ENCODE results near the gene MRGPRX4.
"Not testable (repeated sequence)": the region's sequence is repeated elsewhere in the genome, so short reads cannot be mapped to it uniquely, and the experiment has no call there.

The MRGPRX4 gene

DNA sequence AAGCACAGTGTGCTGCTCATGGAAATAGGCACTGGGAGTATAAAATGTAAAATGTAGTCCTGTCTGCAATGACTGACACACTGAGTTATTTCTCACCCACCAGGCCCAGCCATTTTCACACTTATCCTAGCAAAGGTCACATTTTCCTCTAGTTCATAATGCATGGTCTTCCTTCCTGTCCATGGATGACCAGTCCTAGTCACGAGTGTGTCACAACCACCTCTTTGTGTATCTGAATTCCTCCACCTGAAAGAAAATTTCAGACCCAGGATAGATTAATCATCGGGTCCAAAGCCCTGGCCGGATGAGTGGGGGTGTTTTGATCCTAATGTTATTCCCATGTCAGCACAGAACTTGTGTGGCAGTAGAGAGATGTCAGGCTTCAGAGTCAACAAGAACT, at the start of gene MRGPRX4:
MRGPRX4 (plus strand) TSS at position 172 of the 400 bp plus-strand sequence. CDS start 420 bp downstream, outside the sequence.
- no peak for DNase-seq

GRCh38 chr11:18131115-18131514, 41.5 kb upstream of the MRGPRX4 start:
- DNase-seq = not testable (repeated sequence)

DNA sequence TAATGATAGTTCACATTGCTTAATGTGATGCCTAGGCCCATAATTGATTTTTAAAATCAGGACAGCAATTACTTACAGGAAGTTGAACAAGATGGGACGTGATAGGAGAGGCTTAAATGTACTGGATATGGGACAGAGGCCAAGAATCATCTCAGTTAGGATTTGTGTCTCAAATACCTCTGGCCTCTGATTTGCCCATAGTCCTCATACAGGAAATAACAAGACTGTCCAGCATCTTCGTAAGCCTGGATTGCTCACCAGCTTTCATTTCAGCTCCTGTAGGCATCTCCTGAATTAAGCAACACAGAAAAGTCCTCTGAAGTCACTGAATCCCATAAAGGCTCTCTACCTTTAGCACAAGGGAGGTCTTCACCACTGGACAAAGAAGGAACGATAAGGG, 40.3 kb upstream of the MRGPRX4 start, which contains the start of gene MRGPRX3:
MRGPRX3 (plus strand) TSS at position 231 of the 400 bp plus-strand sequence. CDS start 4,632 bp downstream, outside the sequence.
- DNase-seq = no peak

GRCh38 chr11:18135308-18135707, 37.3 kb upstream of the MRGPRX4 start:
- no peak for DNase-seq

DNA sequence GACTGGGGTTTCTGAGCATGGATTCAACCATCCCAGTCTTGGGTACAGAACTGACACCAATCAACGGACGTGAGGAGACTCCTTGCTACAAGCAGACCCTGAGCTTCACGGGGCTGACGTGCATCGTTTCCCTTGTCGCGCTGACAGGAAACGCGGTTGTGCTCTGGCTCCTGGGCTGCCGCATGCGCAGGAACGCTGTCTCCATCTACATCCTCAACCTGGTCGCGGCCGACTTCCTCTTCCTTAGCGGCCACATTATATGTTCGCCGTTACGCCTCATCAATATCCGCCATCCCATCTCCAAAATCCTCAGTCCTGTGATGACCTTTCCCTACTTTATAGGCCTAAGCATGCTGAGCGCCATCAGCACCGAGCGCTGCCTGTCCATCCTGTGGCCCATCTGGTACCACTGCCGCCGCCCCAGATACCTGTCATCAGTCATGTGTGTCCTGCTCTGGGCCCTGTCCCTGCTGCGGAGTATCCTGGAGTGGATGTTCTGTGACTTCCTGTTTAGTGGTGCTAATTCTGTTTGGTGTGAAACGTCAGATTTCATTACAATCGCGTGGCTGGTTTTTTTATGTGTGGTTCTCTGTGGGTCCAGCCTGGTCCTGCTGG, 35.3 kb upstream of the MRGPRX4 start:
- DNase-seq = no peak

- DNase-seq = no peak
Measured at GRCh38 chr11:18140145-18140544, 32.5 kb upstream of the MRGPRX4 start.

DNA sequence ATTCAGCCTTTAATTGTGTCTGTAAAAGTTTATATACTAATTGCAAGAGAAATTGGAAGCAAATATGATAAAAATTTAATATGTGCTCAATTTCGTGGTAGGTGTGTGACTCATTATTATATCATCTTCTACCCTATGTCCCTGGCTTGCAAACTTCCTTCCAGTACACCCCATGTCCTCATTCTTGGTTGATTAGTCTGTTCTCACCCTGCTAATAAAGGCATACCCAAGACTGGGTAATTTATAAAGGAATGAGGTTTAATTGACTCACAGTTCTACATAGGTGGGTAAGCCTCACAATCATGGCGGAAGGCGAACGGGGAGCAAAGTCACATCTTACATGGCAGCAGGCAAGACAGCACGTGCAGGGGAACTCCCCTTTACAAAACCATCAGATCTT, 28.4 kb upstream of the MRGPRX4 start:
- no peak for DNase-seq

DNA sequence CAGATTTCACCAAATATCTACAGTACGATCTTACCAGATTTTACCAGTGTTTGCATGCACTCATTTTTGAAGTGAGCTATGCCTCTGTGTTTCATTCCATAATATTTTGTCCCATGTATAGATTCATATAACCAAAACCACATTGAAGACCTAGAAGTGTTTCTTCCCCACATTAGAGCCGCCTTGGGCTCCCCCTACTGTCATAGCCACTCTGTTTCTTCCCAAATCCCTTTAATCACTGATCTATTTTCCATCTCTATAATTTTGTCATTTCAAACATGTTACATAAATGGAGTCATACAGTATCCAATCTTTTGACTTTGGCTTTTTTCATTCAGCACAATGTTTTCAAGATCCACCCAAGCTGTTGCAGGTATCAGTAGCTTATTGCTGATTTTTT, 27.6 kb upstream of the MRGPRX4 start:
- no peak for DNase-seq

GRCh38 chr11:18145837-18146236, 26.8 kb upstream of the MRGPRX4 start:
- DNase-seq = no peak

- no peak for DNase-seq
Measured at GRCh38 chr11:18151581-18151980, 21.1 kb upstream of the MRGPRX4 start.

DNA sequence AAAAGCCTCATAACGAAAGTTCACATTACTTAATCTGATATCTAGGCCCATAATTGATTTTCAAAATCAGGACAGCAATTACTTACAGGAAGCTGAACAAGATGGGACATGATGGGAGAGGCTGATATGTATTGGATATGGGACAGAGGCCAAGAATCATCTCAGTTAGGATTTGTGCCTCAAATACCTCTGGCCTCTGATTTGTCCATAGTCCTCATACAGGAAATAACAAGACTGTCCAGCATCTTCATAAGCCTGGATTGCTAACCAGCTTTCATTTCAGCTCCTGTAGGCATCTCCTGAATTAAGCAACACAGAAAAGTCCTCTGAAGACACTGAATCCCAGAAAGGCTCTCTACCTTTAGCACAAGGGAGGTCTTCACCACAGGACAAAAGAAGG, 4.3 kb upstream of the MRGPRX4 start:
- DNase-seq = no peak

DNA sequence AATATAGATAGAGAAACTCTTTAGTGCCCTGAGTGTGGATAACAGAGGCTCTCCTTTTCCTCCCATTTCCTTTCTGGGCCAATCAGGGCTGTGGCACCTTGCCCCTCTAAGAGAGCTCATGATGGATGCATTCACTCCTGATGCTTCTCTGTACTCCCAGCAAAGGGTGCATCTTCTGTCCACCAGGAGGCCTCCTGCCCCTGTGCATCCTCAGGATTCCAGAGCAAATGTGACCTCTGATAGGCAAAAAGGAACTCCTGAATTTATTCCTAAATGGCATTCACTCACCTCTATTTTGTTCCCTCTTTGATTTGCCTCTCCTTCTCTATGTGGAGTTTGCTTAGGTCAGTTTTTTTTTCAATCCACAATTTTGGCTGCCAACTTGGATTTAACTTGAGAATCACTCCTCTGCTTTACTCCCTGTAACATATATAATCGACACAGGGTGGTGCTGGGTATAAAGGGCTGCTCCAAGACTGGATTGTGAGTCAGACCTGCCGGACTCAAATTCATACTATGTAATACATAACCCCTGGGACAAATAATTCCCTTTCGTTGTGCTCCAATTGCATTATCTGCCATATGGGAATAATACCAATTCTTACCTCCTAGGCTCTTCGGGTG, 1.1 kb upstream of the MRGPRX4 start:
- no peak for DNase-seq

DNA sequence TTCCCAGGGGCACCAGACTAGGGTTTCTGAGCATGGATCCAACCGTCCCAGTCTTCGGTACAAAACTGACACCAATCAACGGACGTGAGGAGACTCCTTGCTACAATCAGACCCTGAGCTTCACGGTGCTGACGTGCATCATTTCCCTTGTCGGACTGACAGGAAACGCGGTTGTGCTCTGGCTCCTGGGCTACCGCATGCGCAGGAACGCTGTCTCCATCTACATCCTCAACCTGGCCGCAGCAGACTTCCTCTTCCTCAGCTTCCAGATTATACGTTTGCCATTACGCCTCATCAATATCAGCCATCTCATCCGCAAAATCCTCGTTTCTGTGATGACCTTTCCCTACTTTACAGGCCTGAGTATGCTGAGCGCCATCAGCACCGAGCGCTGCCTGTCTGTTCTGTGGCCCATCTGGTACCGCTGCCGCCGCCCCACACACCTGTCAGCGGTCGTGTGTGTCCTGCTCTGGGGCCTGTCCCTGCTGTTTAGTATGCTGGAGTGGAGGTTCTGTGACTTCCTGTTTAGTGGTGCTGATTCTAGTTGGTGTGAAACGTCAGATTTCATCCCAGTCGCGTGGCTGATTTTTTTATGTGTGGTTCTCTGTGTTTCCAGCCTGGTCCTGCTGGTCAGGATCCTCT, 709 bp downstream of the MRGPRX4 start:
- no peak for DNase-seq

- no peak for DNase-seq
Measured at GRCh38 chr11:18188796-18189195, 16.2 kb downstream of the MRGPRX4 start.

- not testable (repeated sequence) for DNase-seq
Measured at GRCh38 chr11:18189476-18190245, 17.0 kb downstream of the MRGPRX4 start.

GRCh38 chr11:18191376-18191775, 18.7 kb downstream of the MRGPRX4 start:
- DNase-seq = no peak

- no peak for DNase-seq
Measured at GRCh38 chr11:18193010-18193409, 20.4 kb downstream of the MRGPRX4 start.

GRCh38 chr11:18196532-18196931, 23.9 kb downstream of the MRGPRX4 start:
- DNase-seq = no peak

DNA sequence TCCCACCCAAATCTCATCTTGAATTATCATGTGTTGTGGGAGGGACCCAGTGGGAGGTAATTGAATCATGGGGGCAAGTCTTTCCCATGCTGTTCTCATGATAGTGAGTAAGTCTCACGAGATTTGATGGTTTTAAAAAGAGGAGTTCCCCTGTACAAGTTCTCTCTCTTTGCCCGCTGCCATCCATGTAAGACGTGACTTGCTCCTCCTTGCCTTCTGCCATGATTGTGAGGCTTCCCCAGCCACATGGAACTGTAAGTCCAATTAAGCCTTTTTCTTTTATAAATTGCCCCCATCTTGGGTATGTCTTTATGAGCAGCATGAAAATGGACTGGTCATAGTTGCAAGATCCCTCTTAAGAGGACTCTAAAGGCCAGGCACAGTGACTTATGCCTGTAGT, 25.1 kb downstream of the MRGPRX4 start:
- DNase-seq = not testable (repeated sequence)

DNA sequence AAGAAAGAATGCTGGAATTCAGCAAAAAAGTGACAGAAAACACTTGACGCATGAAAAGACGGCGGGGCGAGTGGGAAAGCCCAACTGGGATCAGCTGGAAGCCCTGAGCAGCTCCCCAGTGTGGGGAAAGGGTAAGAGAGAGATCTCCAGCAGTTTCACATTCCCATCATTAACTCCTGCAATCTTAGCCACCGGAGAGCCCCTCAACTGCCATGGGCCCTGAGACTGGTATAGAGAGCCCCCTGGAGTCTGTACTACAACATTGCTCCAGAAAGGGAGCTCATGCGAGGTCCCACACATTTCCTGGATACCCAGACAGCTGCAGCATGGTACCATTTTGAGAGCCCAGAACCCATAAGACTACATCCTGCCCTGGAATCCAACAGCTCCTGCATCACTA, 31.1 kb downstream of the MRGPRX4 start:
- no peak for DNase-seq

- DNase-seq = no peak
Measured at GRCh38 chr11:18204220-18204619, 31.6 kb downstream of the MRGPRX4 start.

DNA sequence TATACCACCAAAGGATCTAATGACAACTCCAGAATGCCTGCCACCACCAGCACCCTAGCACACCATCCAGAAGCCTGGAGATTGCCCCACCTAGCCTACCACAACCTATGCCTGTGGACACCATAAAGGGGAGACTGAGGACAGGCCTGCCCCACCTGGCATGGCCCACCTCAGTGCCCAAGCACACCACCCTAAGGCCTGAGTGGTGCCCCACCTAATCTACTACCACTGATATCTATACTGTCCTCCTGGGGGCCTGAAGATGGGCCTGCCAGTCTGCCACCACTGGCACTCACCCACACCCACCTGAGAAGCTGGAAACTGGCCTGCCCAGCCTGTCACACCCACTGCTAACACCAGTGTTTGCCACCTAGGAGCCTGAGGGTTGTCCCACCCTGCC, 32.1 kb downstream of the MRGPRX4 start:
- DNase-seq = no peak

- no peak for DNase-seq
Measured at GRCh38 chr11:18209058-18209457, 36.4 kb downstream of the MRGPRX4 start.
